ENCODE results near the gene NDUFAF4. TPM values are rescaled to one million over a fixed set of nuclear protein-coding genes. Genes with fewer than 3 reads are reported as not detected.

Gene NDUFAF4
- total and polyA plus RNA-seq, 2 of the 13 experiments (the other 11 are each of a cell fraction or from before 2014, with no cell fraction given) = 41.3 to 59.7 TPM

DNA sequence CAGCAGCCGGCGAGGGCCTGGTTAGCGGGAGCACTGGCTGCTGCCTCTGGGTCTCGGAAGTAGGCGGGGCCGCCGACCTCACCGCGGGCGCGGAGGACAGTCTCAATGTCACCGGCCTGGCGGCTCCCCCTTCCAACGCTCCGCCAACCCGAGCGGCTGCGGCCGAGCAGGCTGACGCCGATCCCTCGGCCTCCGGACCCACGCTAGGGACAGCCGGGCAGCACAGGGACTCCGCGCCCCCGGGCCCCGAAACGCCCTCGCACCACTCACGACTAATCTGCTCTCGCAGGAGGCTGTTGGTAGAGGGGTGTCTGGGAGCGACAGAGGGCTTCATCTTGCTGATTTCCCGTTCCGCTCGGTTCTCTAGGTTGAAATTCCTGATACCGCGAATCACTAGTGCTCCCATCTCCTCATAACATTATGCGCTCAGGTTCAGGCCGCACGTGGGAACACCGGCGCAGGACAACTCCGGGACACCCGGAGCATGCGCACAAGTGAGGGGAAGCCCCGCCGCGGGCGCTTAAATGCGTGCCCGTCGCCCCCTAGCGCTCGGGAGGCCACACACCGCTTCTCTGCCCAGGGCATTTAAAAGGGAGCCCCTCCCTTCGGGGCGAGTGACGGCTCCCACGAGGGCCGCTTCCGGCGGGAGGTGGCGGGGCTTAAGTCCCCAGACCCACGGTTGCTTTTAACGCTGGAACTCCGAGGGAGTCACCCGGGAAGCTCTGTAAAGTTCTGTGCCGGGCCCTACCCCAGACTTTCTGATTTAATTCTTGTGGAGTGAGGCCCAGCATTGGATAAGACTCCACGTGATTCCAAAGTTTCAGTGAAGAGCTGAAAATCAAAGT, at the start of gene NDUFAF4 (continued):
- TF ChIP-seq PPARG (CRISPR knock-in tag; conservative IDR thresholded peaks at IDR 0.05) (no peak; the same call in 1 of the 2 replicates), GATAD1 (CRISPR knock-in tag; IDR thresholded peaks at IDR 0.05) (peak; percentile 89), SMARCE1 (IDR thresholded peaks at IDR 0.05; ENCODE audit: borderline replicate concordance) (no peak), ZBTB42 (CRISPR knock-in tag; IDR thresholded peaks at IDR 0.05) (no peak), GTF2F1 (IDR thresholded peaks at IDR 0.05; ENCODE audit: low read length) (no peak), RXRB (CRISPR knock-in tag; IDR thresholded peaks at IDR 0.05; ENCODE audit: borderline replicate concordance) (no peak), SNRNP70 (IDR thresholded peaks at IDR 0.05; ENCODE audit: low read depth, low read length) (no peak), ZNF746 (CRISPR knock-in tag; IDR thresholded peaks at IDR 0.05) (no peak), ATAD3A (CRISPR knock-in tag; IDR thresholded peaks at IDR 0.05) (no peak), NFATC3 (CRISPR knock-in tag; IDR thresholded peaks at IDR 0.05) (no peak), ZNF350 (CRISPR knock-in tag; IDR thresholded peaks at IDR 0.05; ENCODE audit: borderline replicate concordance, low read depth) (peak; percentile 76; the same call in 1 of the 2 replicates), ZNF451 (CRISPR knock-in tag; IDR thresholded peaks at IDR 0.05) (no peak), POLR2AphosphoS2 (IDR thresholded peaks at IDR 0.05; ENCODE audit: low read depth, low read length) (no peak), TCF7L2 (IDR thresholded peaks at IDR 0.05; ENCODE audit: low read depth, low read length) (no peak), MAZ (IDR thresholded peaks at IDR 0.05; ENCODE audit: borderline replicate concordance, low read depth, low read length) (peak; percentile 98), MAZ (CRISPR knock-in tag; IDR thresholded peaks at IDR 0.05; ENCODE audit: low read depth) (peak; percentile 92), CBX1 (IDR thresholded peaks at IDR 0.05; ENCODE audit: low read depth) (no peak)
- TF ChIP-seq, protein P1, sequence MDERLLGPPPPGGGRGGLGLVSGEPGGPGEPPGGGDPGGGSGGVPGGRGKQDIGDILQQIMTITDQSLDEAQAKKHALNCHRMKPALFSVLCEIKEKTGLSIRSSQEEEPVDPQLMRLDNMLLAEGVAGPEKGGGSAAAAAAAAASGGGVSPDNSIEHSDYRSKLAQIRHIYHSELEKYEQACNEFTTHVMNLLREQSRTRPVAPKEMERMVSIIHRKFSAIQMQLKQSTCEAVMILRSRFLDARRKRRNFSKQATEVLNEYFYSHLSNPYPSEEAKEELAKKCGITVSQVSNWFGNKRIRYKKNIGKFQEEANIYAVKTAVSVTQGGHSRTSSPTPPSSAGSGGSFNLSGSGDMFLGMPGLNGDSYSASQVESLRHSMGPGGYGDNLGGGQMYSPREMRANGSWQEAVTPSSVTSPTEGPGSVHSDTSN (CRISPR knock-in tag; IDR thresholded peaks at IDR 0.05) = no peak
- TF ChIP-seq, protein P2, sequence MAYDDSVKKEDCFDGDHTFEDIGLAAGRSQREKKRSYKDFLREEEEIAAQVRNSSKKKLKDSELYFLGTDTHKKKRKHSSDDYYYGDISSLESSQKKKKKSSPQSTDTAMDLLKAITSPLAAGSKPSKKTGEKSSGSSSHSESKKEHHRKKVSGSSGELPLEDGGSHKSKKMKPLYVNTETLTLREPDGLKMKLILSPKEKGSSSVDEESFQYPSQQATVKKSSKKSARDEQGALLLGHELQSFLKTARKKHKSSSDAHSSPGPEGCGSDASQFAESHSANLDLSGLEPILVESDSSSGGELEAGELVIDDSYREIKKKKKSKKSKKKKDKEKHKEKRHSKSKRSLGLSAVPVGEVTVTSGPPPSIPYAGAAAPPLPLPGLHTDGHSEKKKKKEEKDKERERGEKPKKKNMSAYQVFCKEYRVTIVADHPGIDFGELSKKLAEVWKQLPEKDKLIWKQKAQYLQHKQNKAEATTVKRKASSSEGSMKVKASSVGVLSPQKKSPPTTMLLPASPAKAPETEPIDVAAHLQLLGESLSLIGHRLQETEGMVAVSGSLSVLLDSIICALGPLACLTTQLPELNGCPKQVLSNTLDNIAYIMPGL (CRISPR knock-in tag; IDR thresholded peaks at IDR 0.05; ENCODE audit: borderline replicate concordance in 1 of 2, low read depth in 1 of 2) = peak; percentile 84 to 94
- TF ChIP-seq, protein P3, sequence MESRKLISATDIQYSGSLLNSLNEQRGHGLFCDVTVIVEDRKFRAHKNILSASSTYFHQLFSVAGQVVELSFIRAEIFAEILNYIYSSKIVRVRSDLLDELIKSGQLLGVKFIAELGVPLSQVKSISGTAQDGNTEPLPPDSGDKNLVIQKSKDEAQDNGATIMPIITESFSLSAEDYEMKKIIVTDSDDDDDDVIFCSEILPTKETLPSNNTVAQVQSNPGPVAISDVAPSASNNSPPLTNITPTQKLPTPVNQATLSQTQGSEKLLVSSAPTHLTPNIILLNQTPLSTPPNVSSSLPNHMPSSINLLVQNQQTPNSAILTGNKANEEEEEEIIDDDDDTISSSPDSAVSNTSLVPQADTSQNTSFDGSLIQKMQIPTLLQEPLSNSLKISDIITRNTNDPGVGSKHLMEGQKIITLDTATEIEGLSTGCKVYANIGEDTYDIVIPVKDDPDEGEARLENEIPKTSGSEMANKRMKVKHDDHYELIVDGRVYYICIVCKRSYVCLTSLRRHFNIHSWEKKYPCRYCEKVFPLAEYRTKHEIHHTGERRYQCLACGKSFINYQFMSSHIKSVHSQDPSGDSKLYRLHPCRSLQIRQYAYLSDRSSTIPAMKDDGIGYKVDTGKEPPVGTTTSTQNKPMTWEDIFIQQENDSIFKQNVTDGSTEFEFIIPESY (CRISPR knock-in tag; IDR thresholded peaks at IDR 0.05) = peak; percentile 65; the same call in 1 of the 2 replicates
- TF ChIP-seq, protein P4, sequence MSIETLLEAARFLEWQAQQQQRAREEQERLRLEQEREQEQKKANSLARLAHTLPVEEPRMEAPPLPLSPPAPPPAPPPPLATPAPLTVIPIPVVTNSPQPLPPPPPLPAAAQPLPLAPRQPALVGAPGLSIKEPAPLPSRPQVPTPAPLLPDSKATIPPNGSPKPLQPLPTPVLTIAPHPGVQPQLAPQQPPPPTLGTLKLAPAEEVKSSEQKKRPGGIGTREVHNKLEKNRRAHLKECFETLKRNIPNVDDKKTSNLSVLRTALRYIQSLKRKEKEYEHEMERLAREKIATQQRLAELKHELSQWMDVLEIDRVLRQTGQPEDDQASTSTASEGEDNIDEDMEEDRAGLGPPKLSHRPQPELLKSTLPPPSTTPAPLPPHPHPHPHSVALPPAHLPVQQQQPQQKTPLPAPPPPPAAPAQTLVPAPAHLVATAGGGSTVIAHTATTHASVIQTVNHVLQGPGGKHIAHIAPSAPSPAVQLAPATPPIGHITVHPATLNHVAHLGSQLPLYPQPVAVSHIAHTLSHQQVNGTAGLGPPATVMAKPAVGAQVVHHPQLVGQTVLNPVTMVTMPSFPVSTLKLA (IDR thresholded peaks at IDR 0.05) = peak; percentile 82
- TF ChIP-seq, protein P5, sequence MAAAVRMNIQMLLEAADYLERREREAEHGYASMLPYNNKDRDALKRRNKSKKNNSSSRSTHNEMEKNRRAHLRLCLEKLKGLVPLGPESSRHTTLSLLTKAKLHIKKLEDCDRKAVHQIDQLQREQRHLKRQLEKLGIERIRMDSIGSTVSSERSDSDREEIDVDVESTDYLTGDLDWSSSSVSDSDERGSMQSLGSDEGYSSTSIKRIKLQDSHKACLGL (CRISPR knock-in tag; IDR thresholded peaks at IDR 0.05) = peak; percentile 94; the same call in 1 of the 2 replicates
- TF ChIP-seq, protein P6, sequence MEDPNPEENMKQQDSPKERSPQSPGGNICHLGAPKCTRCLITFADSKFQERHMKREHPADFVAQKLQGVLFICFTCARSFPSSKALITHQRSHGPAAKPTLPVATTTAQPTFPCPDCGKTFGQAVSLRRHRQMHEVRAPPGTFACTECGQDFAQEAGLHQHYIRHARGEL (CRISPR knock-in tag; IDR thresholded peaks at IDR 0.05) = no peak

All from HepG2 (cell line).